SJSA1 (cell line): ENCODE data around the gene ARNT2. TPM values are rescaled to one million over a fixed set of nuclear protein-coding genes. Genes with fewer than 3 reads are reported as not detected.

ENCODE experiments used
- DNase-seq, 2 experiments: peaks; one replicate each; pipeline ENCODE4 v3.0.0-alpha.2; 2015 to 2020; ENCODE audit warnings: low spot score in 2 of 2, low read depth in 1 of 2
- H3K27ac ChIP-seq: fragments of 250-450 bp; sonication (Bioruptor Pico); 2 replicates; pipeline ENCODE4 v1.5.1; 2020; ENCODE audit warnings: mild to moderate bottlenecking, moderate library complexity
- H3K27me3 ChIP-seq: fragments of 250-450 bp; sonication (Bioruptor Pico); replicated peaks from 2 replicates; pipeline ENCODE4 v1.5.1; 2020; ENCODE audit warnings: mild to moderate bottlenecking, moderate library complexity
- H3K36me3 ChIP-seq: fragments of 250-450 bp; sonication (Bioruptor Pico); 2 replicates; pipeline ENCODE4 v1.5.1; 2020; ENCODE audit warnings: mild to moderate bottlenecking
- H3K4me1 ChIP-seq: fragments of 250-450 bp; sonication (Bioruptor Pico); replicated peaks from 2 replicates; pipeline ENCODE4 v1.6.1; 2021; ENCODE audit warnings: mild to moderate bottlenecking
- H3K4me3 ChIP-seq: fragments of 250-450 bp; sonication (Bioruptor Pico); 2 replicates; pipeline ENCODE4 v1.5.1; 2020; ENCODE audit warnings: mild to moderate bottlenecking
- H3K9me3 ChIP-seq: fragments of 250-450 bp; sonication (Bioruptor Pico); replicated peaks from 2 replicates; pipeline ENCODE4 v1.5.1; 2020; ENCODE audit warnings: mild to moderate bottlenecking
- total RNA-seq: library from RNA; depleted of rRNA; stranded (reverse); fragments of >200 nt; shearing (Covaris generic); gene quantifications from 2 replicates; pipeline ENCODE4 v1.2.3, GENCODE V29; 2014

The ARNT2 gene
- total RNA-seq, 1 experiment from 2014 or later, result 7.1 TPM

GRCh38 chr15:80586161-80586560 is 182.0 kb downstream of the ARNT2 start:
- Histone ChIP-seq H3K4me1 (peaks cover 21% of the 10 kb centered on the region), H3K9me3 (no peaks in the 10 kb centered on the region), H3K27me3 (no peaks in the 10 kb centered on the region), H3K36me3 (peaks cover 6% of the 10 kb centered on the region), H3K4me3 (no peak overlapping the region), H3K27ac (no peak overlapping the region)
- DNase-seq, result no peak

- Histone ChIP-seq H3K4me1 (peaks cover 21% of the 10 kb centered on the region), H3K4me3 (no peak overlapping the region), H3K9me3 (no peaks in the 10 kb centered on the region), H3K27ac (no peak overlapping the region), H3K27me3 (no peaks in the 10 kb centered on the region), H3K36me3 (peaks cover 6% of the 10 kb centered on the region; the same call in 1 of the 2 replicates)
- DNase-seq, result no peak
Measured at GRCh38 chr15:80587007-80587406, 182.8 kb downstream of the ARNT2 start.

- no peak overlapping the region for H3K4me3 ChIP-seq
- no peaks in the 10 kb centered on the region for H3K9me3 ChIP-seq
- no peaks in the 10 kb centered on the region for H3K27me3 ChIP-seq
- DNase-seq, result peak in 1 of 2 experiments; percentile 12
- H3K36me3 ChIP-seq, result peaks cover 6% of the 10 kb centered on the region; the same call in 1 of the 2 replicates
- peaks cover 21% of the 10 kb centered on the region for H3K4me1 ChIP-seq
- H3K27ac ChIP-seq, result peak overlapping the region; percentile 59
Measured at GRCh38 chr15:80587816-80588456, 183.8 kb downstream of the ARNT2 start.

DNA sequence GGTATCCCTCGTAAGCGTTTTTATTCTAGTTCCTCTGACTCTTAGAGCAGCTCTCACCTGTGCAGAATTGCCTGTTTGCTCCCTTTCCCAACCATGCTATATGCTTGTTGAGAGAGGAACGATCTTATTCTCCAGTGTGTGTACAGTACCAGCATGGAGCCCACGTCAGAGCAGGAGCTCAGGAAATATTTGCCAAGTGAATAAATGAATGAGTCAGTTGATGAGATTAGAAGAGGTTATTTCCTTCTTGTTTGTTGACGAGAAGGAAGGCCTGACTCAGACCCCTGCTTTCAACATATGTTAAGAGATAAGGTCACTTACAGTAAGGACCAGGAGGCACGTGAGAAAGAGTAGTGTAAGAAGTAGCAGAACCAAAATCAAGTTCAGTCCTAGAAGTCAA is 184.6 kb downstream of the ARNT2 start:
- Histone ChIP-seq H3K4me1 (peaks cover 21% of the 10 kb centered on the region), H3K4me3 (no peak overlapping the region), H3K36me3 (peaks cover 6% of the 10 kb centered on the region; the same call in 1 of the 2 replicates), H3K27ac (peak overlapping the region; percentile 59), H3K9me3 (no peaks in the 10 kb centered on the region), H3K27me3 (no peaks in the 10 kb centered on the region)
- DNase-seq, result peak in 1 of 2 experiments; percentile 46

GRCh38 chr15:80590761-80591355 is 186.7 kb downstream of the ARNT2 start:
- H3K4me1 ChIP-seq, result peaks cover 21% of the 10 kb centered on the region
- H3K9me3 ChIP-seq, result no peaks in the 10 kb centered on the region
- H3K27me3 ChIP-seq, result no peaks in the 10 kb centered on the region
- DNase-seq, result no peak
- H3K36me3 ChIP-seq, result peaks cover 6% of the 10 kb centered on the region; the same call in 1 of the 2 replicates
- H3K4me3 ChIP-seq, result no peak overlapping the region
- H3K27ac ChIP-seq, result no peak overlapping the region

- Histone ChIP-seq H3K36me3 (peaks cover 6% of the 10 kb centered on the region; the same call in 1 of the 2 replicates), H3K27ac (no peak overlapping the region), H3K27me3 (no peaks in the 10 kb centered on the region), H3K4me3 (no peak overlapping the region), H3K9me3 (no peaks in the 10 kb centered on the region), H3K4me1 (peaks cover 26% of the 10 kb centered on the region)
- DNase-seq, result no peak
Measured at GRCh38 chr15:80591471-80591870, 187.3 kb downstream of the ARNT2 start.

- DNase-seq, result no peak
- peaks cover 33% of the 10 kb centered on the region for H3K4me1 ChIP-seq
- peaks cover 6% of the 10 kb centered on the region; the same call in 1 of the 2 replicates for H3K36me3 ChIP-seq
- no peak overlapping the region for H3K4me3 ChIP-seq
- H3K9me3 ChIP-seq, result no peaks in the 10 kb centered on the region
- no peaks in the 10 kb centered on the region for H3K27me3 ChIP-seq
- no peak overlapping the region for H3K27ac ChIP-seq
Measured at GRCh38 chr15:80591938-80592825, 188.0 kb downstream of the ARNT2 start.

- Histone ChIP-seq H3K4me3 (no peak overlapping the region), H3K27ac (no peak overlapping the region), H3K4me1 (peaks cover 22% of the 10 kb centered on the region), H3K36me3 (no peaks in the 10 kb centered on the region), H3K27me3 (no peaks in the 10 kb centered on the region), H3K9me3 (no peaks in the 10 kb centered on the region)
- no peak for DNase-seq
Measured at GRCh38 chr15:80593486-80594030, 189.4 kb downstream of the ARNT2 start.

- Histone ChIP-seq H3K36me3 (no peaks in the 10 kb centered on the region), H3K4me3 (no peak overlapping the region), H3K4me1 (peaks cover 21% of the 10 kb centered on the region), H3K9me3 (no peaks in the 10 kb centered on the region), H3K27me3 (no peaks in the 10 kb centered on the region), H3K27ac (no peak overlapping the region)
- DNase-seq, result no peak
Measured at GRCh38 chr15:80594091-80594889, 190.1 kb downstream of the ARNT2 start.

DNA sequence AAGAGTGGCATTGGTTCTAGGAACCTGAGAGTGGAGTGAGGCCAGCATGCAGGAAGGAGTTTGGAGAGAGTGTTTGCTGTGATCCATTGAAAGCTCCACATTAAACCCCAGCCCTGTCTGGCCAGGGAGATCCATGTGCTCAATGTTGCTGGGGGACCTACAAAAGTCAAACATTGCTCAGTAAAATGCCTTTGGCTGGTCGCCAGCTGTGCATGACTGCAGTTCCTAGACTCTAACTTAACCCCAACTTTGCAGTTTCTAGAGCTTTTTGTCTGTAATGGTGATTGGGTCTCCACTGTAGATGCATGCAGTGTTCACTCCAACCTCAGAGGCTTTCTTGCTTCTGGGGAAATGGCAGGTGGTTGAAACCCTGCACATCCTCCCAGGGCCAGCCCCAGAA is 191.2 kb downstream of the ARNT2 start:
- Histone ChIP-seq H3K4me3 (no peak overlapping the region), H3K9me3 (no peaks in the 10 kb centered on the region), H3K27ac (no peak overlapping the region), H3K27me3 (no peaks in the 10 kb centered on the region), H3K36me3 (no peaks in the 10 kb centered on the region), H3K4me1 (peaks cover 19% of the 10 kb centered on the region)
- no peak for DNase-seq

GRCh38 chr15:80596521-80596976 is 192.4 kb downstream of the ARNT2 start:
- Histone ChIP-seq H3K4me1 (peaks cover 19% of the 10 kb centered on the region), H3K27ac (no peak overlapping the region), H3K27me3 (no peaks in the 10 kb centered on the region), H3K9me3 (no peaks in the 10 kb centered on the region), H3K36me3 (no peaks in the 10 kb centered on the region), H3K4me3 (no peak overlapping the region)
- no peak for DNase-seq

DNA sequence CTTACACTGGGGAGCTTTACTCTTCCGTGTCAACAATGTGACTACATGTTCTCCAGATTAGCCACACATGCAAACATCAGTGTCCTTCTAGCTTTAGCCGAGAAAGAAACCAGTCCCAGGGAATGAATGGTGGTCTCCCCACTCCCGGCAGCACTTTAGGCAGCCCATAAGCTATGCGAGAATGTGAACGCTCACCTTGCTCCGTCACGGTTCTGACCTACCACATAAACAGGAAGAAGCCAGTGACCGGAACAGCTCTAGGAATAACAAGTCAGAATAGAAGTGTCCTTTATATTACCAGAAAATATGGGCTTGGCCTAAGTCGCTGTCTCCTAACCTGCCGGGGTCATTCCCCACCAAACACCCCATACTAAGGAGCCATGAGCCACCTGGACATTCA is 192.9 kb downstream of the ARNT2 start:
- H3K9me3 ChIP-seq, result no peaks in the 10 kb centered on the region
- H3K4me1 ChIP-seq, result peaks cover 19% of the 10 kb centered on the region
- no peak overlapping the region for H3K4me3 ChIP-seq
- H3K27me3 ChIP-seq, result no peaks in the 10 kb centered on the region
- H3K27ac ChIP-seq, result no peak overlapping the region
- no peaks in the 10 kb centered on the region for H3K36me3 ChIP-seq
- DNase-seq, result no peak

GRCh38 chr15:80599359-80599758 is 195.2 kb downstream of the ARNT2 start:
- Histone ChIP-seq H3K4me1 (peaks cover 19% of the 10 kb centered on the region), H3K36me3 (no peaks in the 10 kb centered on the region), H3K4me3 (no peak overlapping the region), H3K27me3 (no peaks in the 10 kb centered on the region), H3K9me3 (no peaks in the 10 kb centered on the region), H3K27ac (no peak overlapping the region)
- peak in 1 of 2 experiments; percentile 42 for DNase-seq
